Measurements from ENCODE around the gene SLC5A4. TPM values are rescaled to one million over a fixed set of nuclear protein-coding genes. Genes with fewer than 3 reads are reported as not detected.

SLC5A4 gene
- total RNA-seq, 1 donor from 2014 or later: not detected

GRCh38 chr22:32203181-32204039 is 51.7 kb downstream of the SLC5A4 start:
- H3K27ac Mint-ChIP-seq: no peak overlapping the region
- peaks cover 81% of the 10 kb centered on the region for H3K27me3 Mint-ChIP-seq (ENCODE audit: low read depth)
- peak overlapping the region; percentile 81 for H3K4me3 Mint-ChIP-seq
- DNase-seq (ENCODE audit: low spot score in 2 of 2, unreplicated experiment in 2 of 2): no peak
- H3K4me1 Mint-ChIP-seq: peaks cover 16% of the 10 kb centered on the region
- no peak for TF ChIP-seq CTCF (IDR thresholded peaks at IDR 0.05; ENCODE audit: unreplicated experiment)
- no peaks in the 10 kb centered on the region for H3K36me3 Mint-ChIP-seq
- no peaks in the 10 kb centered on the region for H3K9me3 Mint-ChIP-seq

GRCh38 chr22:32202539-32203180 is 52.5 kb downstream of the SLC5A4 start:
- peaks cover 84% of the 10 kb centered on the region for H3K27me3 Mint-ChIP-seq (ENCODE audit: low read depth)
- no peak overlapping the region for H3K27ac Mint-ChIP-seq
- no peak for DNase-seq (ENCODE audit: low spot score in 2 of 2, unreplicated experiment in 2 of 2)
- H3K4me3 Mint-ChIP-seq: peak overlapping the region; percentile 8
- H3K4me1 Mint-ChIP-seq: peaks cover 16% of the 10 kb centered on the region
- H3K36me3 Mint-ChIP-seq: no peaks in the 10 kb centered on the region
- TF ChIP-seq CTCF (IDR thresholded peaks at IDR 0.05; ENCODE audit: unreplicated experiment): peak; percentile 61
- no peaks in the 10 kb centered on the region for H3K9me3 Mint-ChIP-seq

DNA sequence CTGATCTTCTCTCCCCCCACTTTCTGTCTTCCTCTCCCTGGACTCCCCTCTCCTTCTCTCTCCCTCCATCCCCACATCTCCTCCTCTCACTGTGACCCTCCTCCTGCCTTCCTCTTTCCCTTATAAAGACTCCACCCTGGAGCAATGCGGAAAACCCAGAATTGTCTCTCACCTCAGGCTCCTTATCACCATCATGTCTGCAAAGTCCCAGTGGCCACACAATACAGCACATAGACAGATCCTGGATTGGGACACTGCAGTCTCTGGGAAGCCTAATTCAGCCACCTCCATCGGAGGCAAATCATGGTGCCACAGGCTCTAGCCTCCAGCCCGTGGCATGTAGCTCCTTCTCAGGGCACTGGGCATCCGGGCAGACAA is 53.0 kb downstream of the SLC5A4 start:
- Mint-ChIP-seq H3K27me3 (ENCODE audit: low read depth) (peaks cover 86% of the 10 kb centered on the region), H3K36me3 (no peaks in the 10 kb centered on the region), H3K9me3 (no peaks in the 10 kb centered on the region), H3K4me3 (no peak overlapping the region), H3K27ac (no peak overlapping the region), H3K4me1 (peaks cover 16% of the 10 kb centered on the region)
- no peak for DNase-seq (ENCODE audit: low spot score in 2 of 2, unreplicated experiment in 2 of 2)
- no peak for TF ChIP-seq CTCF (IDR thresholded peaks at IDR 0.05; ENCODE audit: unreplicated experiment)

- Mint-ChIP-seq H3K4me3 (no peak overlapping the region), H3K4me1 (peaks cover 14% of the 10 kb centered on the region), H3K9me3 (no peaks in the 10 kb centered on the region), H3K36me3 (no peaks in the 10 kb centered on the region), H3K27ac (no peak overlapping the region), H3K27me3 (ENCODE audit: low read depth) (peaks cover 88% of the 10 kb centered on the region)
- DNase-seq (ENCODE audit: low spot score in 2 of 2, unreplicated experiment in 2 of 2): no peak
- no peak for TF ChIP-seq CTCF (IDR thresholded peaks at IDR 0.05; ENCODE audit: unreplicated experiment)
Measured at GRCh38 chr22:32200752-32201151, 54.4 kb downstream of the SLC5A4 start.

GRCh38 chr22:32199961-32200360 is 55.2 kb downstream of the SLC5A4 start:
- no peaks in the 10 kb centered on the region for H3K9me3 Mint-ChIP-seq
- no peak overlapping the region for H3K27ac Mint-ChIP-seq
- no peak overlapping the region for H3K4me3 Mint-ChIP-seq
- no peak for TF ChIP-seq CTCF (IDR thresholded peaks at IDR 0.05; ENCODE audit: unreplicated experiment)
- peaks cover 8% of the 10 kb centered on the region for H3K4me1 Mint-ChIP-seq
- no peak for DNase-seq (ENCODE audit: low spot score in 2 of 2, unreplicated experiment in 2 of 2)
- H3K36me3 Mint-ChIP-seq: no peaks in the 10 kb centered on the region
- peaks cover 89% of the 10 kb centered on the region for H3K27me3 Mint-ChIP-seq (ENCODE audit: low read depth)
